Measurements from ENCODE around the gene DNAH10.

The DNAH10 gene

GRCh38 chr12:123936956-123937706 is 175.0 kb downstream of the DNAH10 start:
- DNase-seq (ENCODE audit: low spot score): no peak
- no peak overlapping the region for H3K27ac ChIP-seq
- H3K4me3 ChIP-seq: no peak overlapping the region
- TF ChIP-seq CTCF (IDR thresholded peaks at IDR 0.05): no peak

DNA sequence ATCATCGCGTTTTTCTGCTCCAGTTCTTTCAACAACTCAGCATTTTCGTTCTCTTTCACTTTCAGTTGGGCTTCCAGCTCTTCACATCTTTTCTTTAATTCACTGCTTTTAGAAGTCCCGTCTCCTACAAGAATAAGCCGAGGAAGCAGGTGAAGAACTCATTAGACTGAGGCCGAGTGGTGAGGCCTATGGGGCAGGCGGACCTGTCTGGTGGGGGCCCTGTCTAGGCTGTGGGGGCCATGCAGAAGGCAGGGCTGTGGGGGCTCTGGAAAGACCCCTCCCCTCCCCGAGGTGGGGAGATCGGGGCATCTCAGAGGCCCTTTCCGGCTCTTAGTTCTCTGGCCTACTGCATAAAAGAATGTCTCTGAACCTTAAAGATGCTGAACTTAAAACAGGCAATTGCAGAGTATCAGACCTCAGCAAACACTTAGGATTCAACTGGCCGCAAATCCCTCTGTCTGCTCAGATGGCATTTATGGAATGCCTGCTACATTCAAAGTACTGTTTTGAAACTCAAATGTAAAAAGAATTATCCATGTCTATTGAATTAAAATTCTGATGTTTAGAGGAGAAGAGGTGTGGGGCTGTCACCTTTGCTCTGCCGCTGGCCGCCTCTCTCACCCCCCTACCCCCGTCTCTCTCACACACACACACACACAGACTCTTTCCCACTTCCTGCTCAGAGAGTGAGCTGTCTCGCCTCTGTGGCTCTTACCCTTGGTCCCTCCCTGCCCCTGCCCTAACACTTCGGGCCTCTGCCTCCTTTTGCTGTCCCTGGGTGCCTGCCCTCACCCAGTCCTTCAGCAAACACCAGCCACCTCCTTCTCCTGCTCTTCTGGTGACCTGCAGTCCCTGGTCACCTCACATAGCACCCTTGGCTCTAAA is 175.8 kb downstream of the DNAH10 start:
- no peak overlapping the region for H3K27ac ChIP-seq
- TF ChIP-seq CTCF (IDR thresholded peaks at IDR 0.05): no peak
- no peak overlapping the region for H3K4me3 ChIP-seq
- DNase-seq (ENCODE audit: low spot score): no peak

- no peak for DNase-seq (ENCODE audit: low spot score)
- no peak for TF ChIP-seq CTCF (IDR thresholded peaks at IDR 0.05)
- Histone ChIP-seq H3K4me3 (no peak overlapping the region), H3K27ac (no peak overlapping the region)
Measured at GRCh38 chr12:123938679-123939480, 176.8 kb downstream of the DNAH10 start.

DNA sequence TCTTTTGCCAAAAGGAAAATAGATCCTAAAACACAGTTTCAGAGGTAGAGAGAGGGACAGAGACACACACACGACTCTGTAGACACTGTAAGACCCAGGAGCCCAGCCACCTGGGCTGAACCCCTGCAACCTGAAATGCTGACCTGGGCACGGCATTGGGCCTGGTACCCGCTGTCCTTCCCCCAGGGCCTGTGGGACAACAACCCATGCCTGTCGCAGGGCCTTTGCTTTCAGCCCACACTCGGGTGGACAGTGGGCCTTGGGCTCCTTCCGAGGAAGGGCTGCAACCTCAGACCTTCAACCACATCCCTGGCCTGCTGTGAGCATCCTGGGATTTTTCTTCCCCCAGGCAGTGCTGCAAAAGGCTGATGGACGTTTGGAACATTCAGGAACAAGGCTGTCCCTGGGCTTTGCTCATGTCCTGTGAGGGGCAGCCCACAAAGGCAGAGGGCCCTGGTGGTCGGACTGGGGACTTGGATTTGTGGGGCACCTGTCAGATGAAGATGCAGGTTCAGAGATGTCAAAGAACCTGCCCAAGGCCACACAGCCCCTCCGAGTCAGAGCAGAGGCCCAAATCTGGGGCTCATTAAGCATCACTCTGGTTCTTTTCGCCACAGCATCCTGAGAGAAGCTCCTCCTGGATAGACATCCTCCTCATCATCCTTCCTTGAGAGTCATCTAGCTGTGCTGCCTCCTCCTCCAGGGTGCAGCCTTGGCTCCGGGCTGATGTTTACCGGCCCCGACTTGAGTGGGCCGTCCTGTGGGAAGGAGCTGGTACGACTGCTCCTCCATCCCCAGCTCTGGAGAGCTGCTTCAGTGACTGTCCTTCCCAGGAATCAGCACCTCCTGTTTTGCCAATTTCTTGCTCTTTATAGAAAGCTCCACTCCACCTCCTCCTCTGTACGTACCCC is 177.9 kb downstream of the DNAH10 start:
- Histone ChIP-seq H3K4me3 (no peak overlapping the region), H3K27ac (no peak overlapping the region)
- TF ChIP-seq CTCF (IDR thresholded peaks at IDR 0.05): no peak
- DNase-seq (ENCODE audit: low spot score): no peak

GRCh38 chr12:123940627-123940966 is 178.5 kb downstream of the DNAH10 start:
- H3K4me3 ChIP-seq: no peak overlapping the region
- DNase-seq (ENCODE audit: low spot score): no peak
- H3K27ac ChIP-seq: no peak overlapping the region
- no peak for TF ChIP-seq CTCF (IDR thresholded peaks at IDR 0.05)

- no peak for TF ChIP-seq CTCF (IDR thresholded peaks at IDR 0.05)
- Histone ChIP-seq H3K27ac (no peak overlapping the region), H3K4me3 (no peak overlapping the region)
- DNase-seq (ENCODE audit: low spot score): no peak
Measured at GRCh38 chr12:123941000-123941399, 178.9 kb downstream of the DNAH10 start.
